ENCODE measurements around the gene ZBBX. TPM values are rescaled to one million over a fixed set of nuclear protein-coding genes. Genes with fewer than 3 reads are reported as not detected.

Gene ZBBX
- total RNA-seq, 1 donor from 2014 or later: 0.31 TPM

DNA sequence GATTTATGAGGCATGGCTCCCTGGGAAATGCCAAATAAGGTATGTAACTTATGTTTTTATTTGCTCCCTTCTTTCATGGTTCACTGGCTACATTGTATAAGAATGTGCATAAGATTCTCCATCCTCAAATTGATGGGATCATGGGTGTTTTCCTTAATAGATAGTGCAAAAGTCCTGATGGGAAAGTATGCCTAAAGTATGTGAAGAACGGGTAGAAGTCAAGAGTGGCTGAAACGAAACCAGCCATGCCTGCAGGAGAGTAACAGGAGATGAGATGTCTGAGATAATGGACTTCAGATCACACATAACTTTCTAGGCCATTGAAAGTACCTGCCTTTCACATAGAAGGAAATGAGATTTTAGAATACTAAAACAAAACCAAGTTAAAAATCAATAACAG lies 56.5 kb downstream of the ZBBX start:
- DNase-seq (ENCODE audit: low spot score) (no peak), ATAC-seq (no peak)
- intact Hi-C loops (cut with DNase I): no loop called here

DNA sequence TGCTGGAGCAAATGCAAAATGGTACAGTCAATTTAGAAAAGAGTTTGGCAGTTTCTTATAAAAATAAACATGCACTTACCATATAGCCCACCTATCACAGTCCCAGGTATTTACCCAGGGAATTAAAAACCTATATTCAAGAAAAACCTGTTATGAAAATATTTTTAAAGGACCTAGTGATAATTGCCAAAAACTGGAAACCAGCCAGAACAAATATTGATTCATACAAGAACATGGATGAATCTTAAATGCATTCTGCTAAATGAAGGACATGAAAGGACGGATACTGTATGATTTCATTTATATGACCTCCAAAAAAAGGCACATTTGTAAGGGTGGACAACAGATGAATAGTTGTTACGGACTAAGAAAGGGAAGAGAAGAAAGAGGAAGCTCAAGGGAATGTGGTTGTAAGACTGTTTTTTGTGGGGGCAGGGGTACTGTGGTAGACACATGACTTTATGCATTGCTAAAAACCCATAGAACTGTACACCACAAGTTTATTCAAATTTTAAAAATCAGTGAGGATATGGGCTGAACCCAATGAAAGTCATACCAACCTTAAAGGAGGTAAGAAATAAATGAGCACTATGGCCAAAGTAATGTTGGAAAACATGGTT lies 61.0 kb downstream of the ZBBX start:
- ATAC-seq: no peak
- intact Hi-C loops (cut with DNase I): no loop called here
- no peak for DNase-seq (ENCODE audit: low spot score)

DNA sequence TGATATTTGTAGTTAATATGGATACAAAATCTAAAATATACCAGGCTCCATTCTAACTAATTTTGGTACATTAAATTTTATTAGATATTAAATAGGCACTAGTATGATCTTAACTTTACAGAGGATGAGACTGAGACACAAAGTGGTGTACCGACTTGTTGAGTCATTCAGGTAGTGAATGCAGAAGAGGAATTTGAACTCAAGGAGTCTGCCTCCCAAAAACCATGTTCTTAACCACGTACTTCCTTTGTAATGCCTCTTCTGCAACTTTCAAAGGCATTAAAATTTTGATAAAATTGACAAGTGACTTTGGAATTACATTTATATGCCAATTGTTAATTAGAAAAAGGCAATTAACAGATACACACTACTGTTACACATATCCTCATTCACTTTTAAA lies 61.8 kb downstream of the ZBBX start:
- intact Hi-C loops (cut with DNase I): no loop called here
- DNase-seq (ENCODE audit: low spot score) (no peak), ATAC-seq (no peak)

DNA sequence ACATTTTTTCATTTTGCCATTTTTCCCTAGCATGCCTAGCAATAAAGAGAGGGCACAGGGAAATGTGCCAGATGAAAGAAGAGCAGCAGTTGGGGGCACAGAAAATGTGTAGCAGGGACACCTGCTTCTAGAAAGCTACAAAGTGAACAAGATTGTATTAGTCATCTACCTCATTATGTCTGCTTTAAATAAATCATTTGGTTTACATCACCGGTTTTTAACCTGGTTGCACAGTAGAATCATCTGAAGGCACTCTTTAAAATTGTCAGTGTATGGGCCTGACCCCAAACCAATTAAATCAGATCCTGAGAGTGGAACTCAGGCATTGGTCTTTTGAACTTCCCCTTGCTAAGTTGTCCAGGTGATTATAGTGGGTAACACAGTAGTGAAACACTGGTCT lies 73.8 kb downstream of the ZBBX start:
- intact Hi-C loops (cut with DNase I): no loop called here
- no peak for DNase-seq (ENCODE audit: low spot score)
- no peak for ATAC-seq

DNA sequence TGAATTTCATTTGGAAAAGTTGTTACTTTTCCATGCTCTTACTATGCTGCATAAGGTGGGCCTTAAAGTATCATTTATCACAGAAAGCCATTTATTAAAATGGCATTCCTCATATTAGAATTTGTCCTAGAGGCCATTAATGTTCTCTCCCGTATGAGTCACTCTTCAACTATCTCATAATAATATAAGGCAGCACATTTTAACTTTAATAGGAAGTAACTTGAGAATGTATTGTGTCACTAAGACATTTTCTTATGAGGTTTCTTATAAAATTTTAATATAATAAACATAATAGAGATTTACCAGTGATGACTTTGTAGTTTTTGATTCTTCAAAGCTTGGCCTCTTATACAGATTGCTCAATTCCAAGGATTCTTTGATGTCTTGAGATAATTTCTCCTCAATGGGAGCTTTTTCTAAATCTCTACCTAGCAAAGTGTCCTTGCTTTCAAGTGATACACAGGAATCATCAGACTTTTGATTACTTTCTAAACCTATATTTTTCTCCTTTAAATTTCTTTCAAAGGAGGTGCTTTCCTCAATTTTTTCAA lies 74.7 kb downstream of the ZBBX start:
- DNase-seq (ENCODE audit: low spot score) (no peak), ATAC-seq (no peak)
- intact Hi-C loops (cut with DNase I): no loop called here

DNA sequence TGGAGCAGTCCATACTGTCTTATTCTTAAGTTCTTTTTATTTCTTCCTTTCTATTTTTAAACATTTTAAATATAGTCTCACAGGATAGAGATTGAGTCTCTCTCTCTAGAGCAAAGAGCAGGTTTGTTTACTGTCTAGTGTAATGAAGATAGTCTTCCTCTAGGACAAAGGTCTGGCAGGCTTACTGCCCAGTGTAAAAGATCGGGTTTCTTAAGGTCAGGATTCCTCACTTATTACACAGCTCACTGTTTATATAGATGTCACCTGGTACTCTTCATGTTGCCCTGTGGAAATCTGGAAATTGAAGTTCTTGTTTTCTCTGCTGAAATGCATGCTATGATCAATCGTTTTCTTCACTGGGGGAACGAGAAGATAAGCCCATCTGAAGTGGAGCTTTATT lies 76.0 kb downstream of the ZBBX start:
- intact Hi-C loops (cut with DNase I): no loop called here
- no peak for ATAC-seq
- DNase-seq (ENCODE audit: low spot score): no peak

DNA sequence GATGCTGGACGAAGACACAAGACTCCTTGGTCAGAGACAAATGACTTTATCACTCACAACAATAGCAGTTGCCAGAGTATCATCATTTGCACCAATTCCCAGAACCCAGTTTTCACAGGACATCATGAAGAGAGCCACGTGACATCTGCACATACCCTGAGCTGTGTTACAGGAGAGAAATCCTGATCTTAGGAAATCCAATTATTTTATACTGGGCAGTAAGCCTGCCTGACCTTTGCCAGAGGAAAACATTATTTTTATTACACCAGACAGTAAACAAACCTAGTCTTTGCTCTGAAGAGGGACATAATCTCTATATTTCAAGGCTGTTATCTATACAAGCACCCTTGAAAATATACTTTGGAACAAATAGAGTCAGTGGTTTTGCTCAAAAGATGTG lies 77.4 kb downstream of the ZBBX start:
- intact Hi-C loops (cut with DNase I): no loop called here
- ATAC-seq (no peak), DNase-seq (ENCODE audit: low spot score) (no peak)

DNA sequence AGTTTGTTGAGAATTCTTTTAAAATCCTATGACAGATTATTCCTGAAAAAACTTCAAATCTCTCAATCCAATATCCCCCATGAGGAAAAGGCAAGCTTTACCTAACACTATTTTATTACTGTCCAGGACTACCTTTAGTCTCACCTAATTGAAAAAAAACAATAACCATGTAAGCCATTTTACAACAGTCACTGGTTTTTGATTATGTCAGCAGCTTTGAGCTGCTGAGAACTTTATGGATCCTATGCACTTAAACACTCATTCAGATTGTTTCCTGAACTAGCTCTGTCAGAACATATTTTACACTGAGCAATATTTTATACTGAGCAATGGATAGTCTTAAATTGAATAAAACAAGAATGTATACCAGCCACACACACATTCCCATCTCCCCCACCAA lies 79.9 kb downstream of the ZBBX start:
- intact Hi-C loops (cut with DNase I): no loop called here
- no peak for DNase-seq (ENCODE audit: low spot score)
- ATAC-seq: no peak

DNA sequence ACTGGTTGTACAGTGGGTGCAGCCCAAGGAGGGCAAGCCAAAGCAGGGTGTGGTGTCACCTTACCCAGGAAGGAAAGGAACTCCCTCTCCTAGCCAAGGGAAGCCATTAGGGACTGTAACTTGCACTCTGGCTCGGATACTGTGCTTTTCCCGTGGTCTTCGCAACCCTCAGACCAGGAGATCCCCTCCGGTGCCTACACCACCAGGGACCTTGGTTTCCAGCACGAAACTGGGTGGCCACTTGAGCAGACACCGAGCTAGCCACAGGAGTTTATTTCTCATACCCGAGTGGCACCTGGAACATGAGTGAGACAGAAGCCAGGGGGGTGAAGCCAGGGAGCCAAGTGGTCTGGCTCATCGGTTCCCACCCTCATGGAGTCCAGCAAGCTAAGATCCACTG lies 90.7 kb downstream of the ZBBX start:
- no peak for DNase-seq (ENCODE audit: low spot score)
- intact Hi-C loops (cut with DNase I): no loop called here
- ATAC-seq: no peak

DNA sequence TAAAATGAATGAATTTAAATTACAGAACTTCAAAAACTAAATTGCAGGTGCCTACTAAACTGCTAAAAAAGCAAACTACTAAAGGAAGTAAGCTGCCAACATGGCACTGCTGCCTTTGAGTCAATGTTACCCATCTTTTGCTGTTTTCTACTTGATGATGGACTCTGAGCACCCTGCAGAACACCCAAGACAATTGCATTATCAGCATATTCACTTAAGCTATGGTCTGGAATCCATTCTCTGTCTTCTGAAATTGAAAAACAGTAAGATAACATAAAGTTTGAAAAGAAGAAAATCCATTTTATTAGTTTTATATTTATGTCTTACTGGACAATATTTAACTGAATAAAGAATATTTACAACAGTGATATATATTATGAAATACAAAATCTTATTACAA lies 91.4 kb downstream of the ZBBX start:
- ATAC-seq: no peak
- intact Hi-C loops (cut with DNase I): no loop called here

DNA sequence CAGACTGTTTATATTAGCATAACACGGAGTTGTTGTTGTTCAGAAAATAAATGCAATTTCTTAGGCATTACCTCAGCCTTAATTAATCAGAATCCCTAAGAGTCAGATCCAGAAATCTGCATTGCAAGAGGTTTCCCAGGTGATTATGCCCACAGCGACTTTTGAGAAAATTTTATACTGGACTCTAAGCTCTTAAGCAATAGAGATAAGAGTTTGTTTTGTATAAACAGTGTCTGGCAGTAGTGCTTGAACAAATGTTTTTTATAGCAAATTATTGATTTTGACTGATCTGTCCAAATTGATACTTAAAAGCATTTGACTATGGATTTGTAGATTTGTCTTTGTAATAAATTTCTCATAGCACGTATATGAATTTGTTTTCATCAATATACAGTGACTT lies 92.8 kb downstream of the ZBBX start:
- DNase-seq (ENCODE audit: low spot score): no peak
- intact Hi-C loops (cut with DNase I): no loop called here
- ATAC-seq: no peak

More for the DNA sequence above, 91.4 kb downstream of the ZBBX start:
- no peak for DNase-seq (ENCODE audit: low spot score)

DNA sequence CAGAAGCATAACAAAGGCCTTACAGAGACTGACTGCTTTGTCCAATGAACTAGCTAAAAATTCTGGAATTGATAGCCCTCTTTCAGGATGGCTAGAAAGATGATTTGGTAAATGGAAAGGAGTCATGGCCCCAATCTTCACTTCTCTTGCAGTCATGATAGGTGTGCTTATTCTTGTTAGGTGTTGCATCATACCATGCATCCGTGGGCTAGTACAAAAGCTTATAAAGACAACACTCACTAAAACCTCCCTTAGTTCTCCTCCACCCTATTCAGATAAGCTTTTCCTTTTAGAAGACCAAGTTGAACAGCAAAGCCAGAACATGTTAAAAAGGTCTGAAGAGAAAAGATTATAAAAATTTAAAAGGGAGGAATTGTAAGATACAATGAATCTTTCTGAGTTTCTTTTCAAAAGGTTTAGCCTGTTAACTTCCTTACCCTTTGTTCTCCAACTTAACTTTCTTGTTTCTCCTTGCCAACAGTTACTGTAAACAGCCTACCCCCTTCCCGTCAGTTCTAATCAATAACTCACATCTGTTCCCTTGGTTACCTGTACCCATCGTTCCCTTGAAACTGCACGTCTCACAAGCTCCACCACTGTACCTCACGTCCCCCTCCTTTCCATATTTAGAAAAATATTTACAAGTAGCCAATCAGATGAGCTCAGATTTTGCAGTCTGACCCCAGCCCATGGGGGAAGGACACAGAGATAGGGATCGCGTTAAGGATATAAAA lies 105.8 kb downstream of the ZBBX start:
- ATAC-seq: no peak
- no peak for DNase-seq (ENCODE audit: low spot score)
- intact Hi-C loops (cut with DNase I): no loop called here

DNA sequence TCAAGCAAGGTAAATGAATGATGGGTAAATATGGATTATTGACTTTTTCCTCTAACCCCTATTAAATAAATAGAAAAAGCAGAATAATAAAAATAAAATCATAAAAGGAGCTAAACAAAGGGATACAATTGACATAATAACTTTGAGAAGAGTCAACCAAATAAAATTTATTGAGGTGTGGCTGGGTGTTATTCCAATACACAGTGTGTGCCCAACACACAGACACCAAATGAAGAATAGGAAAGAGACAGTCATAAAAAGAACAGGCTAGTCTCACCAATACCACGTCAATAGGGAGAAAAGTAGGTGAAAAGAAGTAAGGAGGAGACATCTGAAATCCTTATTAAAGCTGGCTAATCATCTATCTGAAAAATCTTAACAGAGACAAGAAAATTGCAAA lies 127.1 kb downstream of the ZBBX start:
- ATAC-seq (no peak), DNase-seq (ENCODE audit: low spot score) (no peak)
- intact Hi-C loops (cut with DNase I): no loop called here

DNA sequence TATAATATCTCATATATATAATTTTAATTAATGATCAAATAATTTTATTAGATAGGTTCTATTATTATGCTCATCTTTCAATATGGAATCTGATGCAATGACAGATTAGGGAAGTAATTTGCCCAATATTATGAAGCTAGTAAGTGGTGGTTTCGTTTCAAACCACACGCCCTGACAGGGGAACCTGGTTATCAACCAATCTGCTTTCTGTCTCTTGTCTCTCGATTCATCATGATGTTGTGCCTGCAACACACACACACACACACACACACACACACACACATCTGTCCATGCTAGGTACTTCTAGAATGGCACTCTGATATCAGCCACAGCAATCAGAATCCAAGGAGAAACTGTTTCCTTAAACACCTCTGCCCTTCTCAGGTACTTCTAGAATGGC lies 128.4 kb downstream of the ZBBX start:
- DNase-seq (ENCODE audit: low spot score): no peak
- intact Hi-C loops (cut with DNase I): no loop called here
- ATAC-seq: no peak

DNA sequence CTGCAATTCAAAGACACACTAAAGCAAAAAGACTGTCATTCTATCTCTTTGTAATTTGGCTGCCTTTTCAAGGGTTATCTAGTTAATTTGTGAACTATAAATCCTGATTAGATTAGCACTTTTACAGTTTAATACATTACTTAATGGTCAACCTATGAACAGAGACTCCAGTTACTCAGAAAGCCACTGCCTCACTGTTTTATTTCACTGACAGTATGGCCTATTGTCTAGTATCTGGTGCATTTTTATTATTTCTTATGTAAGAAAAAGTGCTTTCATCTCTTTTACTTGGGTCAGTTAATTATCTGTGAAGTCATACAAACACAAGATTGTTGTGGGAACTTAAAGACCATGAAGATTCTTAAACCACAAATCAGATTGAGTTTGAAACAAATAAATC lies 133.8 kb downstream of the ZBBX start:
- intact Hi-C loops (cut with DNase I): no loop called here
- ATAC-seq (no peak), DNase-seq (ENCODE audit: low spot score) (no peak)

DNA sequence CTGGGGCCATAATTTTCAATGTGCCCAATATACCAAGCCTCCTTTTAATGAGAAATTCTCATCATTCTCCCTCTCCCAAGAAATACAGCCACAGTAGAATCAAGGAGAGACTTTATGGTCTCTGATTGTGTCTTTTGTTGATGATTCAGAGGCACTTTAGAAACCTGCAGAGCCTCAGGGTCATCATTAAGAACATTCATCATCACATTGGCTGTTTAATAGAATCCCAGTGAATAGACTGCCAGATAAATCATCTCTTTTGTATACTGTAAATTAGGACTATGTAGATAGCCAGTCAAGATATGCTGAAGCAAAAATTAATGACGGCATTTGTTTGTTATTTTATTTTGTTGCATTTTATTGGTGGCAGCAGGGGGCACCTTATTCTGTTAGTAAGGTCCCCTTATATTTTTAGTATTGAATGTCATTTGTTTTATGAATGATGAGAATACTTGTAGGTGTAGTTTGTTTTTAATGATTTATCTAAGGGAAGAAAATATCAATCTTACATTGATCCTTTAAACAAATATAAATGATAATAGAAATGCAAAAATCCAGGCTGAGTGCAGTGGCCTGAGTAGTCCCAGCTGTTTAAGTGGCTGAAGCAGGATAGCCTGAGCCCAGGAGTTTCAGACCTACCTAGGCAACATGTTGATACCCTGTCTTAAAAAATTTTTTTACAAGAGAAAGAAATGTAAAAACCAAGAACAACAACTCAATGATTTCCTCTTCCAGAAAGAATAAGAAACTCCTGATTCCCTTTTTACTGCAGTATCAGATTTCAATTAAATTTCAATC lies 138.8 kb downstream of the ZBBX start:
- intact Hi-C loops (cut with DNase I): no loop called here
- DNase-seq (ENCODE audit: low spot score) (no peak), ATAC-seq (no peak)

DNA sequence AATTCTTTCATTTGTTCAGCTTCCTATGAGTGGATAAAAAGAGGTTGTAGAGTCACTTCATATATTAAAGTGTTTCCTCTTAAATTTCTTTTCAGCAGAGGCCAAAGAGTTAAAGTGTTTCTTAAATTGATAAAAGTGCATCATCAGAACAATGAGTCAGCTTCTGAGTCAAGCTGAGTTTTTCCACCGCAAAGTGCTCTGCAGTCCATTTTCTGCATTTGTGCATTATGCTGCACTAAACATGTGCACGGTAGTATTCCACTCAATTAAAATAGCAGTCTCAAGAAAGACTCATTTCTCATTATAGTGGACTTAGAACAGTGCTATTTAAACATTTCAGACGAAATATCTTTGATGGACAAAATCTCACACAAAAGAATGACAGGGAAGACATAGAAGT lies 152.0 kb downstream of the ZBBX start:
- intact Hi-C loops (cut with DNase I): no loop called here
- ATAC-seq: no peak
- DNase-seq (ENCODE audit: low spot score): no peak

DNA sequence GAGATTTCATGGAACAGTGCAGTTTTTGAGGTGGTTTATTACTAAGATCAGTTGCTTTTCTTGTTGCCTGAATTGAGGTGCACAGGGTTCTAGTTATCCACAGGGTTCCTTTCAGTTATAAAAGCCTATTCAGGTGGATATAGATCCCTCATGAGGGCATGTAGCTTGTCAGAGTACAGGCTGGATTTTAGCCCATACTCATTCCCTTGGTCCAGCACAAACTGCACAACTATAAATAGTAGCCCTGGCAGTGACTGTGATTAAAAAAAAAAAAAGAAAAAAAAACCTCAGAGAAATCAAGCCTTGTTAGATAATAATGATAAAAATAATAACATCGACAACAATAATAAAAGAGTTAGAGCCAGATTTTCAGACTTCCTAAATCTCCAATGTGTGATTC lies 154.3 kb downstream of the ZBBX start:
- DNase-seq (ENCODE audit: low spot score): no peak
- intact Hi-C loops (cut with DNase I): no loop called here
- ATAC-seq: no peak

DNA sequence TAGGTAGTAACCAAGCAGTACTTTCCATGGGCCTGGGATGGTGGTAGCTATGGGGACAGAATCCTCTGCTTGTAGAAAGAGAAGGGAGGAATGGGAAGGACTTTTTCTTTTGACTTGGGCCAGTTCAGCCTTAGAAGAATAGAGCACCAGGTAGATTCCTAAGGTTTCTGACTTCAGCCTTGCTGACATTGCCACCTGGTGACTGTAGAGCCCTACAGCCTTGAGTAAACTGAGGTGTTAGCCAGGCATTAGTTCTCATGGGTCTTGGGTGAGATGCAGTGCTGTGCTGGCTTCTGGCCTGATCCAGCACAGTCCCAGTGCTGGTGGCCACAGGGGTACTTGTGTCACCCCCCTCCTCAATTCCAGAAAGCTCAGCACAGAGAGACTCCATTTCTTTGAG lies 171.1 kb downstream of the ZBBX start:
- intact Hi-C loops (cut with DNase I): no loop called here
- DNase-seq (ENCODE audit: low spot score): no peak
- ATAC-seq: no peak

DNA sequence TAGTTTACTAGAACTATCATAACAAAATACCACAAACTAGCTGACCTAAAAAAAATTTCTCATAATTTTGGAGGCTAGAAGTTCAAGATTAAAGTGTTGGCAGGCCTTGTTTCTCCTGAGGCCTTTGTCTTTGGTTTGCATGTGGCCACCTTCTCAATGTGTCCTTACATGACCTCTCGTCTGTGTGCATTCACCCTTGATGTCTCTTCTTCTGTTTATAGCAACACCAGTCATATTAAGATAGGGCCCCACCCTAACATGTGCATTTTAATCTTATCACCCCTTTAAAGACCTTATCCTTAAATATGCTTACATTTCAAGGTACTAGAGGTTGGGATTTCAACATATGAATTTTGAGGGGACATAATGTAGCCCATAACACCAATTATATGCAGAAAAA lies 177.0 kb downstream of the ZBBX start:
- no peak for ATAC-seq
- intact Hi-C loops (cut with DNase I): no loop called here
- no peak for DNase-seq (ENCODE audit: low spot score)

All from sciatic nerve (tissue), 2 donors.